HepG2 (cell line): ENCODE results near the gene FAIM. TPM values are rescaled to one million over a fixed set of nuclear protein-coding genes. Genes with fewer than 3 reads are reported as not detected.

Source experiments
- EZH2 ChIP-seq: conservative IDR thresholded peaks from 2 replicates; pipeline ENCODE4 v1.6.1; 2012; ENCODE audit warnings: mild to moderate bottlenecking, low read depth, low read length, moderate library complexity
- FOXK2 ChIP-seq: fragments of 450-650 bp; IDR thresholded peaks from 2 replicates; pipeline ENCODE4 v1.6.1; 2016
- GZF1 ChIP-seq: sonication (generic); formaldehyde crosslinking; IDR thresholded peaks from 2 replicates; pipeline ENCODE4 v1.5.1; 2020; ENCODE audit warnings: mild to moderate bottlenecking, missing genetic modification reagents
- HNRNPK ChIP-seq: fragments of 200-400 bp; formaldehyde crosslinking; IDR thresholded peaks from 2 replicates; pipeline ENCODE4 v1.6.1; 2018; ENCODE audit warnings: low read length, low read depth, moderate library complexity, mild to moderate bottlenecking; ENCODE audit not compliant: poor library complexity, severe bottlenecking
- KAT2B ChIP-seq: fragments of 150-350 bp; IDR thresholded peaks from 2 replicates; pipeline ENCODE4 v1.6.1; 2014; ENCODE audit warnings: low read depth, low read length, borderline replicate concordance
- MBNL3 ChIP-seq: fragments of 250-450 bp; sonication (Bioruptor Pico); conservative IDR thresholded peaks from 2 replicates; pipeline ENCODE4 v1.8.0; 2022; ENCODE audit warnings: mild to moderate bottlenecking, inconsistent platforms
- MIER3 ChIP-seq: IDR thresholded peaks from 2 replicates; pipeline ENCODE4 v1.6.1; 2016; ENCODE audit warnings: missing compliant biosample characterization, borderline replicate concordance
- MTA1 ChIP-seq: sonication (generic); formaldehyde crosslinking; IDR thresholded peaks from 2 replicates; pipeline ENCODE4 v1.4.0; 2020; ENCODE audit warnings: missing genetic modification reagents, mild to moderate bottlenecking, borderline replicate concordance
- MTA3 ChIP-seq: sonication (generic); formaldehyde crosslinking; IDR thresholded peaks from 2 replicates; pipeline ENCODE4 v1.4.0; 2020; ENCODE audit warnings: missing genetic modification reagents
- NBN ChIP-seq: fragments of 450-650 bp; conservative IDR thresholded peaks from 2 replicates; pipeline ENCODE4 v1.6.1; 2017
- NR1H2 ChIP-seq: sonication (generic); formaldehyde crosslinking; IDR thresholded peaks from 2 replicates; pipeline ENCODE4 v1.8.1; 2022; ENCODE audit warnings: low read depth, missing genetic modification reagents, borderline replicate concordance
- RCOR2 ChIP-seq: IDR thresholded peaks from 2 replicates; pipeline ENCODE4 v1.6.1; 2016; ENCODE audit warnings: missing biosample characterization, missing genetic modification reagents
- SMYD3 ChIP-seq: sonication (generic); formaldehyde crosslinking; IDR thresholded peaks from 2 replicates; pipeline ENCODE4 v1.8.1; 2023; ENCODE audit warnings: mild to moderate bottlenecking, missing genetic modification reagents
- ZKSCAN1 ChIP-seq: fragments of 150-350 bp; IDR thresholded peaks from 2 replicates; pipeline ENCODE4 v1.6.1; 2014; ENCODE audit warnings: low read length
- ZMAT3 ChIP-seq: sonication (generic); formaldehyde crosslinking; conservative IDR thresholded peaks from 2 replicates; pipeline ENCODE4 v1.7.0; 2021; ENCODE audit warnings: missing genetic modification reagents
- ZNF20 ChIP-seq: sonication (generic); formaldehyde crosslinking; IDR thresholded peaks from 2 replicates; pipeline ENCODE4 v1.4.0; 2020; ENCODE audit warnings: mild to moderate bottlenecking, moderate library complexity, missing genetic modification reagents
- ZNF253 ChIP-seq: sonication (generic); formaldehyde crosslinking; IDR thresholded peaks from 2 replicates; pipeline ENCODE4 v1.8.0; 2022; ENCODE audit warnings: mild to moderate bottlenecking, missing genetic modification reagents, borderline replicate concordance
- ZNF383 ChIP-seq: sonication (generic); formaldehyde crosslinking; IDR thresholded peaks from 2 replicates; pipeline ENCODE4 v1.4.0; 2020; ENCODE audit warnings: missing genetic modification reagents, mild to moderate bottlenecking, borderline replicate concordance
- ZNF510 ChIP-seq: sonication (generic); formaldehyde crosslinking; IDR thresholded peaks from 2 replicates; pipeline ENCODE4 v1.4.0; 2020; ENCODE audit warnings: low read depth, mild to moderate bottlenecking, missing genetic modification reagents
- polyA plus RNA-seq, 8 experiments: library from polyadenylated mRNA; depleted of rRNA in 3 of 8; stranded (reverse) in 7 of 8; unstranded in 1 of 8; fragments of >200 nt; fragmentation: Illumina TruSeq in 4 of 8; extraction: Trizol in 4 of 8; gene quantifications; 2 replicates each; pipeline versions ENCODE4 v1.2.1 to v1.2.3, GENCODE V29; 2011 to 2016; ENCODE audit warnings: low read depth in 4 of 8, missing spikeins in 1 of 8, mixed read lengths in 1 of 8; ENCODE audit not compliant: insufficient read depth in 1 of 8
- total RNA-seq, 5 experiments: library from RNA; depleted of rRNA; stranded (reverse); fragments of >200 nt; fragmentation: Illumina TruSeq; extraction: Trizol; gene quantifications; 2 replicates each; pipeline ENCODE4 v1.2.3, GENCODE V29; 2016; ENCODE audit warnings: low read depth in 1 of 5
- TF ChIP-seq, protein P1 (sequence below): IDR thresholded peaks from 2 replicates; pipeline ENCODE4 v1.6.1; 2016
- TF ChIP-seq, protein P2 (sequence below): sonication (generic); formaldehyde crosslinking; IDR thresholded peaks from 2 replicates; pipeline ENCODE4 v1.4.0; 2020; ENCODE audit warnings: missing genetic modification reagents
- TF ChIP-seq, protein P3 (sequence below): sonication (generic); formaldehyde crosslinking; IDR thresholded peaks from 2 replicates; pipeline ENCODE4 v1.8.1; 2023; ENCODE audit warnings: mild to moderate bottlenecking, missing genetic modification reagents
- TF ChIP-seq, protein P4 (sequence below): sonication (generic); formaldehyde crosslinking; IDR thresholded peaks from 2 replicates; pipeline ENCODE4 v1.8.1; 2023; ENCODE audit warnings: mild to moderate bottlenecking, moderate library complexity, missing genetic modification reagents

The FAIM gene
- total and polyA plus RNA-seq, 2 of the 13 experiments (the other 11 are each of a cell fraction or from before 2014, with no cell fraction given), result 4.3 to 25.8 TPM

DNA sequence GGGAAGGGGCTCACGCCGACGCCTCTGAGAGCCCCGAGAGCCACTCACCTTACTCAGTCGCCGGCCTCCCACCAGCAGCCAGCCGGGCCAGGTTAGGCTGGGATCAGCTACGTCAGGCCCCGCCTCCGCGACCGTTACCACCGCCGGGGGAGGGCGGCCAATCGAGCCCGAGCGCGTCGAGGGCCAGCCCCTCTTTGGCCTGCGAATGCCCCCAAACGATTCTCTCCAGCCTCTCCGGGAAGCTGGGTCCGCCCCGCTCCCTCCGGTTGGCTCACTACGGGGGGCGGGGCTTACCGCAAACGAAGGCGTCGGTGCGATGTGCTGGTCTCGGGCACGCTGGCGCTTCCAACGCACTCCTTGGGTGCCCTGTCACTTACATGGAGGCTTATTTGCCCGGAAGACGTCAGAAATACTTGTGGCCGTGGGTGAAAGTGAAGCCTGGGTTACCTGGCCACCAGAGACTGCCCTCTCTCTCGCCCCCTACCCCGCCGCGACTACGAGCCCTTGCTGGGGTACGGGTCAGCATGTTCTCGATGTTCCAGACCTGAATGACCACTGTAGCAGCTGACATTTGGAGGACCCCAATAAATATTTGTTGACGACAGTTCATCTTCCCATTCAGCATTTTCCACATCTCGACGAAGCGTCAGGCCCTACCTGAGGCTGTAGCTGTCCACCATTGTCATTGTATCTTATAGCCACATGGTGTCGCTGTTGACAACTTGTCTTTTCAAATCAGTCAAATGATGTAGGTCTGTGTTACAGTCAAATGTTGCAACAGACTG is 14.2 kb upstream of the FAIM start, which contains the start of gene CEP70 (continued):
- TF ChIP-seq, protein P1, sequence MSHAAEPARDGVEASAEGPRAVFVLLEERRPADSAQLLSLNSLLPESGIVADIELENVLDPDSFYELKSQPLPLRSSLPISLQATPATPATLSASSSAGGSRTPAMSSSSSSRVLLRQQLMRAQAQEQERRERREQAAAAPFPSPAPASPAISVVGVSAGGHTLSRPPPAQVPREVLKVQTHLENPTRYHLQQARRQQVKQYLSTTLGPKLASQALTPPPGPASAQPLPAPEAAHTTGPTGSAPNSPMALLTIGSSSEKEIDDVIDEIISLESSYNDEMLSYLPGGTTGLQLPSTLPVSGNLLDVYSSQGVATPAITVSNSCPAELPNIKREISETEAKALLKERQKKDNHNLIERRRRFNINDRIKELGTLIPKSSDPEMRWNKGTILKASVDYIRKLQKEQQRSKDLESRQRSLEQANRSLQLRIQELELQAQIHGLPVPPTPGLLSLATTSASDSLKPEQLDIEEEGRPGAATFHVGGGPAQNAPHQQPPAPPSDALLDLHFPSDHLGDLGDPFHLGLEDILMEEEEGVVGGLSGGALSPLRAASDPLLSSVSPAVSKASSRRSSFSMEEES (CRISPR knock-in tag), result peak; percentile 44; the same call in 1 of the 2 replicates
- TF ChIP-seq, protein P2, sequence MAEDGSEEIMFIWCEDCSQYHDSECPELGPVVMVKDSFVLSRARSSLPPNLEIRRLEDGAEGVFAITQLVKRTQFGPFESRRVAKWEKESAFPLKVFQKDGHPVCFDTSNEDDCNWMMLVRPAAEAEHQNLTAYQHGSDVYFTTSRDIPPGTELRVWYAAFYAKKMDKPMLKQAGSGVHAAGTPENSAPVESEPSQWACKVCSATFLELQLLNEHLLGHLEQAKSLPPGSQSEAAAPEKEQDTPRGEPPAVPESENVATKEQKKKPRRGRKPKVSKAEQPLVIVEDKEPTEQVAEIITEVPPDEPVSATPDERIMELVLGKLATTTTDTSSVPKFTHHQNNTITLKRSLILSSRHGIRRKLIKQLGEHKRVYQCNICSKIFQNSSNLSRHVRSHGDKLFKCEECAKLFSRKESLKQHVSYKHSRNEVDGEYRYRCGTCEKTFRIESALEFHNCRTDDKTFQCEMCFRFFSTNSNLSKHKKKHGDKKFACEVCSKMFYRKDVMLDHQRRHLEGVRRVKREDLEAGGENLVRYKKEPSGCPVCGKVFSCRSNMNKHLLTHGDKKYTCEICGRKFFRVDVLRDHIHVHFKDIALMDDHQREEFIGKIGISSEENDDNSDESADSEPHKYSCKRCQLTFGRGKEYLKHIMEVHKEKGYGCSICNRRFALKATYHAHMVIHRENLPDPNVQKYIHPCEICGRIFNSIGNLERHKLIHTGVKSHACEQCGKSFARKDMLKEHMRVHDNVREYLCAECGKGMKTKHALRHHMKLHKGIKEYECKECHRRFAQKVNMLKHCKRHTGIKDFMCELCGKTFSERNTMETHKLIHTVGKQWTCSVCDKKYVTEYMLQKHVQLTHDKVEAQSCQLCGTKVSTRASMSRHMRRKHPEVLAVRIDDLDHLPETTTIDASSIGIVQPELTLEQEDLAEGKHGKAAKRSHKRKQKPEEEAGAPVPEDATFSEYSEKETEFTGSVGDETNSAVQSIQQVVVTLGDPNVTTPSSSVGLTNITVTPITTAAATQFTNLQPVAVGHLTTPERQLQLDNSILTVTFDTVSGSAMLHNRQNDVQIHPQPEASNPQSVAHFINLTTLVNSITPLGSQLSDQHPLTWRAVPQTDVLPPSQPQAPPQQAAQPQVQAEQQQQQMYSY, result peak; percentile 59; the same call in 1 of the 2 replicates
- TF ChIP-seq FOXK2 (no peak), RCOR2 (CRISPR knock-in tag) (0 out of 2 replicates have a peak, but pooled peaks have one; percentile 55), NBN (no peak), MBNL3 (no peak), HNRNPK (no peak), MTA1 (peak; percentile 68; the same call in 1 of the 2 replicates), NR1H2 (CRISPR knock-in tag) (no peak), ZMAT3 (CRISPR knock-in tag) (no peak; the same call in 1 of the 2 replicates), EZH2 (no peak), ZNF383 (CRISPR knock-in tag) (no peak), KAT2B (no peak), ZKSCAN1 (no peak), ZNF253 (peak; percentile 78; the same call in 1 of the 2 replicates), SMYD3 (CRISPR knock-in tag) (no peak), ZNF20 (CRISPR knock-in tag) (no peak), MIER3 (no peak; the same call in 1 of the 2 replicates), GZF1 (no peak), MTA3 (CRISPR knock-in tag) (no peak), ZNF510 (CRISPR knock-in tag) (no peak)
- TF ChIP-seq, protein P3, sequence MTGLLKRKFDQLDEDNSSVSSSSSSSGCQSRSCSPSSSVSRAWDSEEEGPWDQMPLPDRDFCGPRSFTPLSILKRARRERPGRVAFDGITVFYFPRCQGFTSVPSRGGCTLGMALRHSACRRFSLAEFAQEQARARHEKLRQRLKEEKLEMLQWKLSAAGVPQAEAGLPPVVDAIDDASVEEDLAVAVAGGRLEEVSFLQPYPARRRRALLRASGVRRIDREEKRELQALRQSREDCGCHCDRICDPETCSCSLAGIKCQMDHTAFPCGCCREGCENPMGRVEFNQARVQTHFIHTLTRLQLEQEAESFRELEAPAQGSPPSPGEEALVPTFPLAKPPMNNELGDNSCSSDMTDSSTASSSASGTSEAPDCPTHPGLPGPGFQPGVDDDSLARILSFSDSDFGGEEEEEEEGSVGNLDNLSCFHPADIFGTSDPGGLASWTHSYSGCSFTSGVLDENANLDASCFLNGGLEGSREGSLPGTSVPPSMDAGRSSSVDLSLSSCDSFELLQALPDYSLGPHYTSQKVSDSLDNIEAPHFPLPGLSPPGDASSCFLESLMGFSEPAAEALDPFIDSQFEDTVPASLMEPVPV (CRISPR knock-in tag), result peak; percentile 93
- TF ChIP-seq, protein P4, sequence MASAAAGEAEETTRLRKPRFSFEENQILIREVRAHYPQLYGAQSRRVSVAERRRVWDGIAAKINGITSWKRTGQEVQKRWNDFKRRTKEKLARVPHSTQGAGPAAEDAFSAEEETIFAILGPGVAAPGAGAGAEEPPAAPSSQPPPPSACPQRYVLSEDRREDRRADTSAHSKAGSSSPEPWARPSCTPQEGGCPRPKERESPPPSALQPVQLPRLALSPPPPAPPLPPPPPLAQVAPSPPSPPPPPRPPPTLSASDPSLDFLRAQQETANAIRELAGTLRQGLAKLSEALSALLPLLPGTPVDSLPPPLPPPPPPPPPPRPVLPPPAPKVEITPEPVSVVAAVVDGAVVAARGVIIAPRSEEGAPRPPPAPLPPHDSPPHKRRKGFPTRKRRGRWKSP (CRISPR knock-in tag), result no peak; the same call in 1 of the 2 replicates
